ENCODE measurements around the gene ASTN2. TPM values are rescaled to one million over a fixed set of nuclear protein-coding genes. Genes with fewer than 3 reads are reported as not detected.

Gene ASTN2
- total and polyA plus RNA-seq, 7 donors: 0.60 to 7.5 (median 2.2) TPM

DNA sequence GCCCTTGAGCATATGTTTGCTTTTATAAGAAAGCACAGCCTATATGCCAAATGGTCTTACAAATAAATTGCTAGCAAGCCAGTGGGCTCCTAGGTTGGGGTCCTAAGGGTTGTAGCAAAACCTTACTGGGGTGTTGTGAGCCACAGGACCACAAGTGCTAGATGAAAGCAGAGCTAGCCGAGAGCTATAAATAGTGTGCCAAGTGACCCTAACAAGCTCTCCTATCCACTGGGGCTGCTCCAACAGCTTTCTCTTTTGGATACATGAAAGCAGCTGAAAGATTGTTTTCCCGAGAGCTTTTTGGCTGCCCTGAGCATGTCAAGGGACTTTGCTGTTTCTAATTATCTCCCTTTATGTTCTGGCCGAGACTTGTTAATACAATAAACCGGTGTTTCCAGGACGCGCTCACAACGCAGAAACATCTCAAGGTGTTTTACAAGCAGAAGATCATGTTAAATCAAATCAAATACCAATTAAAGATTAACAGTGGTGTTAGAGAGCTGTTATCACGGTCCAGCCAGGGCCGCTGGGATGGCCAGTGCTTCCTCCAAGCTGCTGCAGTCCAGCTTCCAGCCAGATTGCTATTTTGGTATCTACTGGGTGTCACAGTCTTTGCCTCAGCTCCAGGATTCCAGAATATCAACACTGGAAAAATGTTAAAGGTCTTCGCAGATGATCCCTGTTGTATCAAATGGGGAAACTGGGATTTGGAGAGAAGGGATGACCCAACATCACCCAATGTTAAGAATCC, 351.0 kb downstream of the ASTN2 start:
- no peaks in the 10 kb centered on the region for H3K36me3 ChIP-seq
- H3K4me3 ChIP-seq: no peak overlapping the region
- DNase-seq: no peak
- H3K27me3 ChIP-seq: no peaks in the 10 kb centered on the region
- 80 to 85% methylated on average over 10 of the region's 10 CpGs for WGBS, 2 donors
- intact Hi-C loops (cut with DNase I): no loop called here
- H3K4me1 ChIP-seq: no peaks in the 10 kb centered on the region
- TF ChIP-seq, protein P1, sequence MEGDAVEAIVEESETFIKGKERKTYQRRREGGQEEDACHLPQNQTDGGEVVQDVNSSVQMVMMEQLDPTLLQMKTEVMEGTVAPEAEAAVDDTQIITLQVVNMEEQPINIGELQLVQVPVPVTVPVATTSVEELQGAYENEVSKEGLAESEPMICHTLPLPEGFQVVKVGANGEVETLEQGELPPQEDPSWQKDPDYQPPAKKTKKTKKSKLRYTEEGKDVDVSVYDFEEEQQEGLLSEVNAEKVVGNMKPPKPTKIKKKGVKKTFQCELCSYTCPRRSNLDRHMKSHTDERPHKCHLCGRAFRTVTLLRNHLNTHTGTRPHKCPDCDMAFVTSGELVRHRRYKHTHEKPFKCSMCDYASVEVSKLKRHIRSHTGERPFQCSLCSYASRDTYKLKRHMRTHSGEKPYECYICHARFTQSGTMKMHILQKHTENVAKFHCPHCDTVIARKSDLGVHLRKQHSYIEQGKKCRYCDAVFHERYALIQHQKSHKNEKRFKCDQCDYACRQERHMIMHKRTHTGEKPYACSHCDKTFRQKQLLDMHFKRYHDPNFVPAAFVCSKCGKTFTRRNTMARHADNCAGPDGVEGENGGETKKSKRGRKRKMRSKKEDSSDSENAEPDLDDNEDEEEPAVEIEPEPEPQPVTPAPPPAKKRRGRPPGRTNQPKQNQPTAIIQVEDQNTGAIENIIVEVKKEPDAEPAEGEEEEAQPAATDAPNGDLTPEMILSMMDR (IDR thresholded peaks at IDR 0.05): no peak
- TF ChIP-seq EP300 (IDR thresholded peaks at IDR 0.05) (no peak), POLR2A (IDR thresholded peaks at IDR 0.05) (no peak), POLR2AphosphoS5 (IDR thresholded peaks at IDR 0.05) (no peak)
- no peaks in the 10 kb centered on the region for H3K9me3 ChIP-seq
- H3K27ac ChIP-seq: no peak overlapping the region

DNA sequence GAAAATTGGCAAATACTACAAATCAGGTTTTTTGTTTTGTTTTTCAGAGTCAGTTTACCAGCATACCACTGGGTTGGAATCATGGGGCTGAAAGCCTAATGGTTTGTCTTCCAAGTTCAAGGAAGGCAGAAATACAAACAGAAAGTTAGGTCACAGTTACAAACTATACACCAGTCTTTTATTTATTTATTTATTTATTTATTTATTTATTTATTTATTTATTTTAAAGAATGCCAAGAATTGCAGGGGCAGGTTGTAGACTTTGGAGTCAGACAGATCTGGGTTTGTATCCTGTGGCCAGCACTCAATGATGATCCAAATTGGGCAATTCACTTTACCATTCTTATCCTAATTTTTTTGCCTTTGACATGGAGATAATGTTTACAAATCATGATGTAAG, 353.9 kb downstream of the ASTN2 start:
- TF ChIP-seq, protein P1 (IDR thresholded peaks at IDR 0.05): no peak
- no peak for TF ChIP-seq EP300 (IDR thresholded peaks at IDR 0.05)
- TF ChIP-seq POLR2AphosphoS5 (IDR thresholded peaks at IDR 0.05): no peak
- no peak for TF ChIP-seq POLR2A (IDR thresholded peaks at IDR 0.05)
- Histone ChIP-seq H3K9me3 (no peaks in the 10 kb centered on the region), H3K27me3 (no peaks in the 10 kb centered on the region), H3K27ac (no peak overlapping the region), H3K4me3 (no peak overlapping the region), H3K36me3 (no peaks in the 10 kb centered on the region), H3K4me1 (no peaks in the 10 kb centered on the region)
- DNase-seq: no peak
- intact Hi-C loops (cut with DNase I): no loop called here

DNA sequence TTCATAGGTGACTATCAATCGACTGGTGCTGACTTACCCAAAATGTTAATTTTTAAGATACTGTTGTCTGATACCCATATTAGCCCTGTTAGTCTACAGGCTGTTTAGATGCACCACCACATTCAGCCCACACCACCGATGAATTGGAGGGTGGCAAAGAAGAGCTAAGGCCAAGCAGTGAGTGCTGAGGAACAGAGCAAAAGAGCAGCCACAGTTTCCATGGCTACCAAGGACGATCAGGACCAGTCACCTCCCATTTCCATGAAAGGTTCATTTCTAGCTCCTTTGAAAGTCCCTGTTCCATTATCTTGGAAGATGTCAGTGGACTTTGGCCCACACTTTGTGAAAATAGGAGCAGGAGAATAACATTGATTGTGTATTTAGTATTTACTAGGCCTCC, 364.9 kb downstream of the ASTN2 start:
- TF ChIP-seq POLR2A (IDR thresholded peaks at IDR 0.05) (no peak), POLR2AphosphoS5 (IDR thresholded peaks at IDR 0.05) (no peak), EP300 (IDR thresholded peaks at IDR 0.05) (no peak)
- 62 to 78% methylated on average over 3 of the region's 3 CpGs for WGBS, 2 donors
- H3K36me3 ChIP-seq: no peaks in the 10 kb centered on the region
- no peaks in the 10 kb centered on the region for H3K27me3 ChIP-seq
- H3K27ac ChIP-seq: no peak overlapping the region
- H3K4me3 ChIP-seq: no peak overlapping the region
- no peak for DNase-seq
- no peaks in the 10 kb centered on the region for H3K9me3 ChIP-seq
- no peaks in the 10 kb centered on the region for H3K4me1 ChIP-seq
- intact Hi-C loops (cut with DNase I): no loop called here

DNA sequence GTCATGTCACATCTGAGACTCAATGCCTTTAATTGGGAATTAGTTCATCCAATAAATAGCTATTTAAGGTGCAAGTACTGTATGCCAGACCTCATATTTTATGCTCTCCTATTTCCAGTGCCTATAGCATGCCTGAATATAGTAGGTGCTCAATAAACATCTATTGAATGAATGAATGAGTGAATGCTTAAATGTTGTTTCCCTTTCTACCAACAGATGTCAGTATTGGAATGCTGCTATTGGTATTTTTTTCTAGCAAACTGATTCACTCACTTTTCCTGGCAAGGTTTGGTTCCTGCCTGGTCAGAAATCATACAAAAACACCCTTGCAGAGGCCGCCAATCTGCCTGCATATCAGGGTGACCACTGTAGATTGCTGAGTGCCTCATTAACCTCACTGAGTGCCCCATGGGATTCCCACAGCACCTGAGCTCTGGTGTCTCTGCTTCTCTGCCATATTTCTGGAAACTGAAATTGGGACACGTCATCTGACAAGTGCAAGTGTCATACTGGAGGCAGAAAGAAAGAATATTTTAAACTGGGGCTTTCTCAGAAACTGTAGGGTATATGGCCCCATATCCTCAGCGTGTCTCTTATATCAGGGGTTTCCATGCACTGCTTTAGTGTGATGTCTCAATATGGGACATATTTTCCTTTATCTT, 368.1 kb downstream of the ASTN2 start:
- DNase-seq: no peak
- Histone ChIP-seq H3K9me3 (no peaks in the 10 kb centered on the region), H3K4me3 (no peak overlapping the region), H3K36me3 (no peaks in the 10 kb centered on the region), H3K4me1 (no peaks in the 10 kb centered on the region), H3K27ac (no peak overlapping the region), H3K27me3 (no peaks in the 10 kb centered on the region)
- no peak for TF ChIP-seq POLR2AphosphoS5 (IDR thresholded peaks at IDR 0.05)
- intact Hi-C loops (cut with DNase I): no loop called here
- 87 to 89% methylated on average over 3 of the region's 3 CpGs for WGBS, 2 donors

- WGBS, 2 donors: 49 to 55% methylated on average over 4 of the region's 4 CpGs
- intact Hi-C loops (cut with DNase I): no loop called here
- H3K4me3 ChIP-seq: no peak overlapping the region
- no peak for DNase-seq
- TF ChIP-seq POLR2A (IDR thresholded peaks at IDR 0.05): no peak
- no peak for TF ChIP-seq POLR2AphosphoS5 (IDR thresholded peaks at IDR 0.05)
- TF ChIP-seq EP300 (IDR thresholded peaks at IDR 0.05): no peak
- TF ChIP-seq, protein P1 (IDR thresholded peaks at IDR 0.05): no peak
- H3K36me3 ChIP-seq: no peaks in the 10 kb centered on the region
- no peaks in the 10 kb centered on the region for H3K27me3 ChIP-seq
- no peaks in the 10 kb centered on the region for H3K9me3 ChIP-seq
- no peak overlapping the region for H3K27ac ChIP-seq
- no peaks in the 10 kb centered on the region for H3K4me1 ChIP-seq
Measured at GRCh38 chr9:117044241-117044640, 370.6 kb downstream of the ASTN2 start.

All from sigmoid colon (tissue), 7 donors.